Astrocyte (in vitro differentiated cells and primary cell): ENCODE results near the gene MPST.

Experiments used
- CTCF ChIP-seq: IDR thresholded peaks from 2 replicates; pipeline ENCODE4 v1.5.1; 2011; ENCODE audit warnings: low read depth, mild to moderate bottlenecking, inconsistent platforms, low read length, moderate library complexity; ENCODE audit not compliant: insufficient read depth
- EZH2 ChIP-seq: IDR thresholded peaks from 2 replicates; pipeline ENCODE4 v1.6.1; 2012; ENCODE audit warnings: mild to moderate bottlenecking, low read length, inconsistent platforms; ENCODE audit not compliant: insufficient read depth

GRCh38 chr22:37039466-37039865 lies 19.9 kb downstream of the MPST start:
- no peak for TF ChIP-seq CTCF
- no peak for TF ChIP-seq EZH2
